ENCODE measurements around the gene MRPS5.

MRPS5 gene

DNA sequence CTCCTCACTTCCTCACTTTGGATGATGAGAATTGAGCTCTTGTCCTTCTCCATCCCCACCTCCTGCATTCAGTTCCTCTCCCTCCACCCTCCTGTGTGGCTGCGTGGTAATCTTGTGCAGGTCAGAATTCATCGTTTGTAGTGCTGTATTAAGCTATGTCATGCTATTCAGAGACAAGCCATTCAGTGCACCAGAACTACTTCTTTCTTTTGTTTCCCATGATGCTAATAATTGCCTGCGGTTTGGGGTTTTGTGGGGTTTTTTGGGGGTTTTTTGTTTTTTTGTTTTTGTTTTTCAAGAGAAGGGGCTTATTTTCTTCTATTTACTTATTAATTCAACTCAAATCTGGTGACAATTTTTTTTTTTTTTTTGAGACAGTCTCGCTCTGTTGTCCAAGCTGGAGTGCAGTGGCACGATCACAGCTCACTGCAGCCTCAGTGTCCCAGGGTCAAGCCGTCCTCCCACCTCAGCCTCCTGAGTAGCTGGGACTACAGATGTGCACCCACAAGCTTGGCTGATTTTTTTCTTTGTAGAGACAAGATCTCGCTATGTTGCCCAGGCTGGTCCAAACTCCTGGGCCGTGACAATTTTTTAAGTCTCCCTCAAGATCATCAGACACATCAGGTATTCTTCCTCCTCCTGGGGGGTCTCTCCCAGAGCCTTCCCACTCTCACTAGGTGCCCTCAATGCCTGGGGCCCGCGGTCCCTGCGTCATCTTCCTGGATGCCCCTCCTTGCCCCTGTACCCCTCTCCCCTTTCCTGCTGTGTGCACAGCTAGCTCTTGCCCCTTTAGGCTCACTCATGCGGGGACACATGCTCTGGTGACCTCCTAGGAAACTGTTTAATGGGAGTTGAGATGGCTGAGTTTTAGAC lies 58.3 kb downstream of the MRPS5 start:
- peaks cover 3% of the 10 kb centered on the region for H3K27me3 ChIP-seq (ENCODE audit: control insufficient read depth, insufficient read depth, low read length)
- no peak overlapping the region for H3K27ac ChIP-seq (ENCODE audit: low read depth, low read length)
- H3K36me3 ChIP-seq (ENCODE audit: control insufficient read depth, insufficient read depth, low read length), result no peaks in the 10 kb centered on the region
- no peak overlapping the region for H3K9ac ChIP-seq (ENCODE audit: low read length)
- H3K4me3 ChIP-seq (ENCODE audit: low read length), result no peak overlapping the region
- no peaks in the 10 kb centered on the region for H3K4me1 ChIP-seq (ENCODE audit: control insufficient read depth, insufficient read depth, low read length)

GRCh38 chr2:95062242-95063085 lies 59.1 kb downstream of the MRPS5 start:
- H3K27ac ChIP-seq (ENCODE audit: low read depth, low read length), result no peak overlapping the region
- no peak overlapping the region for H3K4me3 ChIP-seq (ENCODE audit: low read length)
- H3K4me1 ChIP-seq (ENCODE audit: control insufficient read depth, insufficient read depth, low read length), result no peaks in the 10 kb centered on the region
- H3K9ac ChIP-seq (ENCODE audit: low read length), result no peak overlapping the region
- H3K27me3 ChIP-seq (ENCODE audit: control insufficient read depth, insufficient read depth, low read length), result peaks cover 3% of the 10 kb centered on the region
- H3K36me3 ChIP-seq (ENCODE audit: control insufficient read depth, insufficient read depth, low read length), result no peaks in the 10 kb centered on the region

GRCh38 chr2:95061601-95062183 lies 59.9 kb downstream of the MRPS5 start:
- H3K9ac ChIP-seq (ENCODE audit: low read length), result no peak overlapping the region
- no peak overlapping the region for H3K27ac ChIP-seq (ENCODE audit: low read depth, low read length)
- H3K36me3 ChIP-seq (ENCODE audit: control insufficient read depth, insufficient read depth, low read length), result no peaks in the 10 kb centered on the region
- H3K27me3 ChIP-seq (ENCODE audit: control insufficient read depth, insufficient read depth, low read length), result peaks cover 3% of the 10 kb centered on the region
- H3K4me3 ChIP-seq (ENCODE audit: low read length), result no peak overlapping the region
- no peaks in the 10 kb centered on the region for H3K4me1 ChIP-seq (ENCODE audit: control insufficient read depth, insufficient read depth, low read length)

DNA sequence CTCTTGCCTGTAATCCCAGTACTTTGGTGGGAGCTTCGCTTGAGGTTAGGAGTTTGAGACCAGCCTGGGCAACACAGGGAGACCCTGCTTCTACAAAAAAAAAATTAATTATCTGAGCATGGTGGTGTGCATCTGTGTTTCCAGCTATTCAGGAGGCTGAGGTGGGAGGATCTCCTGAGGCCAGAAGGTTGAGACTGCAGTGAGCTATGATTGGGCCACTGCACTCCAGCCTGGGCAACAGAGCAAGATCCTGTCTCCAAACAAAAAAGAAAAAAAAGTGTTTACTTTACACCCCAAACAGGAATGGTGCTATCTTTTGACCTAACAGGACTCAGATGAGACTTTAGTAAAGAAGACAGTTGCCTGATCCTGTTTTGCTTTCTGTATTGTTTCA lies 60.5 kb downstream of the MRPS5 start:
- H3K9ac ChIP-seq (ENCODE audit: low read length), result no peak overlapping the region
- no peak overlapping the region for H3K4me3 ChIP-seq (ENCODE audit: low read length)
- H3K27ac ChIP-seq (ENCODE audit: low read depth, low read length), result no peak overlapping the region
- peaks cover 3% of the 10 kb centered on the region for H3K27me3 ChIP-seq (ENCODE audit: control insufficient read depth, insufficient read depth, low read length)
- no peaks in the 10 kb centered on the region for H3K4me1 ChIP-seq (ENCODE audit: control insufficient read depth, insufficient read depth, low read length)
- no peaks in the 10 kb centered on the region for H3K36me3 ChIP-seq (ENCODE audit: control insufficient read depth, insufficient read depth, low read length)

DNA sequence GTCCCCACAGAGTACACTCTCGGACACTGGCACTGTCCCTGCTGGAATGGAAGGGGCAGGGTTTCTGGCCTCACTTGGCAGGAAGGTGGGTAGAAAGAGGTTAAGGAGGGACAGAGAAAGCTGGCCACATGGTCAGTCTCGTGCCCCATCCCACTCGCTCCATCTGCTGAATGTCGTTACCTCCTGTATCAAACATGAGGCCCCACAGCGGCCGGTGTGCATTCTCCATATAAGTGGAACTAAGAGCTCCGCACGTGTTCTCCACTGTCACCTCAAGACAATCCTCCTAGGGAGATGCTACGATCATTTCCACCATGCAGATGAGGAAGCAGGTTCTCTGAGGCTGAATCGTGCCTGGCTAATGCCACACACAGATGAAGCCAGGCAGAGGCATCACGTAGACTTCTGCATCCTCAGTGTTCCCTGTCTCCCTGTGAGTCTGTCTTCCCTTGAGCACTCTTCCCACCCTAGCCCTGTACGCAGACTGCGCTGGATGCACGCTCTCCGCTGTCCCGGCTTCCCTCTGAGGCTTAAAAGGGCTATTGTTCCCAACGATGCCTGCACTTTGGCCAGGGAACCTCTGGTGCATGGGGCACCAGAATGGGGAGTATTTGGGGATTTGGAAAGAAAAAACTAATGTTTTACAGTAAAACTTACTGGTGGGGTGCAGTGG lies 61.0 kb downstream of the MRPS5 start:
- Histone ChIP-seq H3K27me3 (ENCODE audit: control insufficient read depth, insufficient read depth, low read length) (peaks cover 3% of the 10 kb centered on the region), H3K27ac (ENCODE audit: low read depth, low read length) (no peak overlapping the region), H3K4me3 (ENCODE audit: low read length) (no peak overlapping the region), H3K36me3 (ENCODE audit: control insufficient read depth, insufficient read depth, low read length) (no peaks in the 10 kb centered on the region), H3K9ac (ENCODE audit: low read length) (no peak overlapping the region), H3K4me1 (ENCODE audit: control insufficient read depth, insufficient read depth, low read length) (no peaks in the 10 kb centered on the region)

DNA sequence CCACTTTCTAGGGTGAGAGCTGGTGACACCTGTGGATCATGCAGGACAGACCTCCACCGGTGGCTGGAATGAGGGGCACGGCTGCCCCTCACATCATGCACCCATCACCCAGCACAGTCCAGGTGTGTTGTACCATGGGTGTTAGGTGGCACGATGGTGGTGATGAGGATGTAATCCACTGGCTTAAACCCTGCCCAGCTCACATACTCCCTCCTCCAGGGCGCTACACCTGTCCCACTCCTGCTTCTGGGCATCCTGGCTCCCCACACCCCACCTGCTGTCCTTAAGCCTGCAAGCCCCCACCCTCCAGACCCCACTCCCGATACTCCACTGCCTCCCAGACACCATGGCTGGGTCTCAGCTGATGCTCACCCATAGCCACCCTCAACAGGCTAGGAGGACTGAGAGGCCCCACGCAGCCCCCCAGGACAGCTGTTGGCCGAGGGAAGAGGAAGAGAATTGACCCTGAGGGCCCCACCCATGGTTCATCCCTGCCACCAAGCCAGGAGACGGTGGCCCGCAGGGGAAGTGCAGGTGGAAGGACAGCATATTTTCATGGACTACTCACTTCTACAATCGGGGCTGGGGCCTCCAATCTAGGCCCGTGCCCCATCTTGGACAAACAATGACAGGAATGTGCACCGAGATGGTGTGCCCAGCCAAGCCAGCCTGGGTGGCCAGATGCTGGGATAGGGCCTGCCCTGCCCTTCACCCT lies 61.8 kb downstream of the MRPS5 start:
- H3K9ac ChIP-seq (ENCODE audit: low read length), result no peak overlapping the region
- H3K4me3 ChIP-seq (ENCODE audit: low read length), result no peak overlapping the region
- no peaks in the 10 kb centered on the region for H3K36me3 ChIP-seq (ENCODE audit: control insufficient read depth, insufficient read depth, low read length)
- H3K4me1 ChIP-seq (ENCODE audit: control insufficient read depth, insufficient read depth, low read length), result no peaks in the 10 kb centered on the region
- peaks cover 3% of the 10 kb centered on the region for H3K27me3 ChIP-seq (ENCODE audit: control insufficient read depth, insufficient read depth, low read length)
- no peak overlapping the region for H3K27ac ChIP-seq (ENCODE audit: low read depth, low read length)

- Histone ChIP-seq H3K4me1 (ENCODE audit: control insufficient read depth, insufficient read depth, low read length) (no peaks in the 10 kb centered on the region), H3K27ac (ENCODE audit: low read depth, low read length) (no peak overlapping the region), H3K27me3 (ENCODE audit: control insufficient read depth, insufficient read depth, low read length) (peaks cover 3% of the 10 kb centered on the region), H3K4me3 (ENCODE audit: low read length) (no peak overlapping the region), H3K36me3 (ENCODE audit: control insufficient read depth, insufficient read depth, low read length) (no peaks in the 10 kb centered on the region), H3K9ac (ENCODE audit: low read length) (no peak overlapping the region)
Measured at GRCh38 chr2:95058989-95059641, 62.5 kb downstream of the MRPS5 start.

- H3K4me1 ChIP-seq (ENCODE audit: control insufficient read depth, insufficient read depth, low read length), result no peaks in the 10 kb centered on the region
- no peak overlapping the region for H3K4me3 ChIP-seq (ENCODE audit: low read length)
- no peaks in the 10 kb centered on the region for H3K36me3 ChIP-seq (ENCODE audit: control insufficient read depth, insufficient read depth, low read length)
- H3K27ac ChIP-seq (ENCODE audit: low read depth, low read length), result no peak overlapping the region
- no peak overlapping the region for H3K9ac ChIP-seq (ENCODE audit: low read length)
- H3K27me3 ChIP-seq (ENCODE audit: control insufficient read depth, insufficient read depth, low read length), result peaks cover 3% of the 10 kb centered on the region
Measured at GRCh38 chr2:95058466-95058988, 63.1 kb downstream of the MRPS5 start.

DNA sequence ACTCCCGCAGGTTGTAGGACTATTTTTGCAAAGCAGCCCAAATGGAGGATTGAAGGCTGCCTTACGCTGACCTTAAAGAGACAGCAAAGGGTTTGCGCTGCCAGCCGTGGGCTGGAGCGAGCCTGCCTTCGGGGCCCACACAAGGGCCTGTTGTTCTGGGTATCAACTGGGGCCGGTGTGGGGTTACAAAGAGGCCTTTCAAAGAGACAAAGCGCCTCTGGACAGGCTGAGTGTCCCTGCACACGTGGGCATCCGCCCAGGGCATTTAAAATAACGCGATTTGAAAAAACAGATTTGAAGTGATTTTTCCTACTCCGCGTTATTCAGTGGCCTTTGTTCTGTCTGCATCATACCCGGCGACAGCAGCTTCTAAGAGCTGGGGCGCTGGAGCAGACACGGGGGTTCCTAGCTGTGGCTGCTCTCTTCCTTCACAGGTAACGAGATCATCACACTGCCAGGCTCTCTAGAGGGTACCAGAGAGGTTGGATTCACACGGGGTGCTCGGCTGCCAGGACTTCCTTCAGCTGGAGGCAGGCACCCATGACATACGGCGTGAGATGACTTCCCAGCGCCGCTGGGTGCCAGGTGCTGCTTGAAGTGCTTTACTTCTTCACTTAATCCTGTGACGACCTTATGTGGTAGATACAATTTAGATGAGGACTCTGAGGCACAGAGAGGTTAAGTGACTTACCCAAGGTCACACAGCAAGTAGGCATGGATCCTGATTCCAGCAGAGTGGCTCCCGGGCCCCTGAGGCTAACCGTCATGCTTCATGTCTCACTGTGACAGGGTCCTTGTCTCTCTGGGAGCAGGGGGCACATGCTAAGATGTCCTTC lies 63.9 kb downstream of the MRPS5 start:
- H3K4me1 ChIP-seq (ENCODE audit: control insufficient read depth, insufficient read depth, low read length), result no peaks in the 10 kb centered on the region
- no peaks in the 10 kb centered on the region for H3K36me3 ChIP-seq (ENCODE audit: control insufficient read depth, insufficient read depth, low read length)
- H3K27me3 ChIP-seq (ENCODE audit: control insufficient read depth, insufficient read depth, low read length), result peaks cover 3% of the 10 kb centered on the region
- no peak overlapping the region for H3K9ac ChIP-seq (ENCODE audit: low read length)
- no peak overlapping the region for H3K27ac ChIP-seq (ENCODE audit: low read depth, low read length)
- H3K4me3 ChIP-seq (ENCODE audit: low read length), result no peak overlapping the region

DNA sequence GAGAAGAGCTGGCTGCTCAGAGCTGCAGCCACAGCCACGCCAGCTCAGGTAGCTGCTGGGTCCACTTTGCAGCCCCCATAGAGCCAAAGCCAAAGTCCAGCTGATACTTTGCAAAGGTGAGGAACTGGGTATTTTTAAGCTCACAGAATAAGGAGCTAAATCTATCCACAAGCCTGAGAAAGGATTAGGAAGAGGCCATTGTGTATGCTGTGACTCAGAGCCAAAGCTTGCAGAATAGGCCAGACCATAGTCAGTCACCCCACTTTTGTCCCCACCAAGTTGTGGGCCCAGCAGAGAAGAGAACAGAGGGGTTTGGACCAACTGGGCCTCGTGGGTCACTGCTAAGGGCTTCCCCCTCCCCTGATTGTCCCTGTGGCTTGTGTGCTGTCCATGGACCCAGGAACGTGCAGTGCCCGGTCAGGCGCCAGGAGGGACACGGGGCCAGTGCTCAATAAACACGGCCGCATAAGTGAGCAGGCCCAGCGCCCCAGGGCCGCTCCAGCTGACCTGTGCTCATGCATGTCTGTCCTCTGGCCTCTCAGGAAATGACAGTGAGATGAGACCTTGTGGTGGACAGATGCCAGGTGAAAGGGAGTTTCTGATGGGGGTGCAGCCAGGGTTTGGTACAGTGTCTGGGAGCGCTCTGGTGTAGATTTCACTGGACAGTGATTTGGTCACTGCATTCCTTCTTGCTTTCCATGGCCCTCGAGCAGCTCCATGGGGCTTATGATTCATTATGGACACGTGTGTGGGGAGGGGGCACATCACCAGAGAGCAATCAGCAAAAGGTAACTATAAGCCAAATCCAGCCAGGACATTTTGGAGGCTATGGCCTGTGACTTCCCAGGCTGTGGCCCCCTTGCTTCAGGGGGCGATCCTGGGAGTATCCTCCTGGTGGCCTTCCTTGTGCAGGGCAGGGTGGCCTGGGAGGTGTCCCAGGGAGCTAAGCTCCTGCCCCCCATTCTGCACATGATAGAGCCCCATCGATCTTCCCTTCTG lies 64.8 kb downstream of the MRPS5 start:
- H3K9ac ChIP-seq (ENCODE audit: low read length), result no peak overlapping the region
- no peaks in the 10 kb centered on the region for H3K4me1 ChIP-seq (ENCODE audit: control insufficient read depth, insufficient read depth, low read length)
- no peak overlapping the region for H3K27ac ChIP-seq (ENCODE audit: low read depth, low read length)
- no peak overlapping the region for H3K4me3 ChIP-seq (ENCODE audit: low read length)
- H3K36me3 ChIP-seq (ENCODE audit: control insufficient read depth, insufficient read depth, low read length), result no peaks in the 10 kb centered on the region
- peaks cover 3% of the 10 kb centered on the region for H3K27me3 ChIP-seq (ENCODE audit: control insufficient read depth, insufficient read depth, low read length)
